NCI-H187 treated with DMSO at 0.1 percent for 48 hours (cell line): ENCODE data around the gene PRKAG2.

Experiments used
- DNase-seq: peaks from one replicate; lab custom pipeline; 2025; lab: John Stamatoyannopoulos, UW

The PRKAG2 gene

GRCh38 chr7:151678227-151678604, 198.7 kb downstream of the PRKAG2 start:
- no peak for DNase-seq

- peak; percentile 13 for DNase-seq
Measured at GRCh38 chr7:151677581-151678226, 199.2 kb downstream of the PRKAG2 start.

DNA sequence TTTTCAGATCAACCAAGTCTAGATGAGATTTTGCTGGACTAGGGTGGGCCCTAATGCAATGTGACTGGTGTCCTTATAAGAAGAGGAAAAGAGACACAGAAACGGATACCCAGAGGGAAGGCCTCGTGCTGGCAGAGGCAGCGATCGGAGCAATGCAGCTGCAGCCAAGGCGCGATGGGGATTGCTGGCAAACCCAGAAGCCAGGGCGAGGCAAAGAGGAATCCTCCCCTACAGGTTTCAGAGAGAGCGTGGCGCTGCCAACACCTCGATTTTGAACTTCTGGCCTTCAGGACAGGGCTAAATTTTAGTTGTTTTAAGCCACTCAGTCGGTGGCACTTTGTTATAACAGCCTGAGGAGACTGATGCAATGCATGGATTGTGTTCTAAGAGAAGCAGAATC, 200.2 kb downstream of the PRKAG2 start:
- DNase-seq = no peak

GRCh38 chr7:151675196-151675920, 201.6 kb downstream of the PRKAG2 start:
- DNase-seq = no peak

DNA sequence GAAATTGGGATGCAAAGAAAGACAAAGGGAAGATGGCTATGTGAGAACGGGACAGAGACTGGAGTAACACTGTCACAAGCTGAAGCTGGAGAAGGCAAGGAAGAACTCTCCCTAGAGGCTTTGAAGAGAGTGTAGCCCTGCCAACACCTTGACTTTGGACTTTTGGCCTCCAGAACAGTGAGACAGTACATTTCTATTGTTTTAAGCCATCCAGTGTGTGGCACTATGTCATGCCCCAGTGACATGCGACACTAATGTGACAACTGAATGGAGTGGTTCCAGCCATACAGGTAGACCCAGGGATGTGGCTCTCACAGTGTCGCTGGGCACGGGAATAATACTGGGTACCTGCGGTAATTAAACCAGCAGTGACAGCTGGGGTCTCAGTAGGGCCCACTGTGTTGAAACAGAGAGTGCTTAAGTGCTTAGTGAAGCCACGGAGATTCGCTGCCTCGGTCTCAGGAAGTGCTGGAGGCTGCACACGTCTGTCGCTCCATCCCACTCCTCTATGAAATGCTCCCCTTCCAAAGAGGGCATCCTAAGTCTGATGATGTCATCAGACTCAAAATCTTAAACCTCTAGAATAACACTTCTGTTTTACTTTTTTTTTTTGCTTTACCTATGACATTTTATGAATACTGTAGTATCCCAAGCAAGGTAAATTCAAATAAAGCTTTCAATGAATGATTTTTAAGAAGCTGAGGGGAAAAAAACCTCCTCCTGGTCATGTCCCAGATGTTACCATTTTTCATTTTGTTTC, 202.6 kb downstream of the PRKAG2 start:
- DNase-seq = no peak

GRCh38 chr7:151673216-151673615, 203.7 kb downstream of the PRKAG2 start:
- DNase-seq = no peak

- DNase-seq = no peak
Measured at GRCh38 chr7:151672716-151673115, 204.2 kb downstream of the PRKAG2 start.

DNA sequence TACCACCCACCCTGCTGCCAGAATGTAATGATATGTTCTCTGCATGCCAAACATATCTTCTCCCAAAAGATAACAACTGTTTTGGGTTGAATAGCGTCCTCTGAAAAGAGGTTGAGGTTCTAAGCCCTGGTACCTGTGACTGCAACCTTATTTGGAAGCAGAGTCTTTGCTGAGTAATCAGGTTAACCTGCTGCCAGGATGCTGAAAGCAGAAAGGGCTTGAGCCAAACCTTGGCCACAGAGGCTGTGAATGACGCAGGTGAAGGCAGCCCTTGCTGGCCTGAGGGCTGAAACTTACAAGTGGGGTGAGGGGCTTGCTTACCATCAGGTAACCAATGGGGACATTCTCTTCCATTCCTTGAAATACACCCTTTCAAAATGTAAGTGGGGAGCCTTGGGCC, 205.4 kb downstream of the PRKAG2 start:
- no peak for DNase-seq

GRCh38 chr7:151669762-151670161, 207.2 kb downstream of the PRKAG2 start:
- DNase-seq = no peak

DNA sequence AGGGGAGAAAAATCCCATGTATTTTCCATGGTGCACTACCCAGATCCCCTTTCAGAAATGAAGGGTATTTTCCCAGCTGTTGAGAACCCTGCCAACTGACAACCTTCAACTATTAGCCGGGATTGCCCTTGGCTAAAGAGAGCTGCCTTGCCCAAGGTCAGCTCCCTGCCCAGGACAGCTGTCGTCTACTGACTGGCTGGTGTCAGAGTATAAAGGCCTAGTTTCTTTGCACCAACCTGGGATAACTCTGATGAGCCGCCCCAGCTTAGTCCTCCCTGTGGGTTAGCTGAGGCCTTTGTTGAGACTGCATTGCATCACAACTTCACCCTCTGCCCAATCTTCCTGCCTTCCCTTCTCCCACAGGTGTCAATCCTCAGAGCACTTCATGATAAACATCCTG, 210.0 kb downstream of the PRKAG2 start:
- no peak for DNase-seq

- DNase-seq = no peak
Measured at GRCh38 chr7:151665368-151665767, 211.5 kb downstream of the PRKAG2 start.

- no peak for DNase-seq
Measured at GRCh38 chr7:151664268-151664667, 212.6 kb downstream of the PRKAG2 start.

GRCh38 chr7:151663382-151664100, 213.4 kb downstream of the PRKAG2 start:
- DNase-seq = no peak

- DNase-seq = no peak
Measured at GRCh38 chr7:151662251-151662826, 214.6 kb downstream of the PRKAG2 start.

DNA sequence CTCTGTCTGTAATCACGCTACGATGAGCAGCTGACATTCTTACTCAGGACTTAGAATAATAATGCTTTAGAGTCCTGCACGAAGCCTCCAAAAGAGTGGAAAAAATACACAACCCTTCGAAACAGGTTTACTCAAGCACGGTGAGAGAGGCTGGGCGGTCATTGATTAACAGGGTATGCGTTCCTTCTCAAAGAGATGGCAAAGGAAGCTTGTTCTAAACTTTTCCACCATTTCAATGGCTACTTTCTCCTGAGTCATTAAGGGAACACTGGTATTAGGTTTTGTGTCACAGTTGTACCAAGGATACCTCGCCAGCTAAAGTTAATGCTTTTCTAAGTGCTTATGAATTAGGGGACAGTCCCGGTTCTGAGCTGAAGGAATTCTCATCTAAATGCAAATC, 215.3 kb downstream of the PRKAG2 start:
- DNase-seq = no peak

- no peak for DNase-seq
Measured at GRCh38 chr7:151660141-151660540, 216.8 kb downstream of the PRKAG2 start.

DNA sequence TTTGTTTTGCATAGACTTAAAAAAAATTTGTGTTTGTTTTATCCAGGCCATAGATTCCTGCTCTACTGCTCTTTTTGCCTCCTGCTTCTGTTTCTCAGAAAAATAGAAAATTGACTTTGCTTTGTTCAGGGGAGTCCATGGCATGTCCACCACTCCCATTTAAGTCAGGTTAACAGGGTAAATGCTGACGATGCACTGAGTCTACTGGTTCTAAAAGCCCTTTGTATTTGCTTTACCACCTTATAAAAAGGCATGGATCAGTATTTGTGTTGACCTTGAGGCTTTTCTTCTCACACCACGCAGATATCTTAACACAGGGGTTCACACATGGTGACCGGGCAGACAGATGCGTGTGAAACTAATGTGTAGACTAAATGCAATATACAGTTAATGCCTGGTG, 217.7 kb downstream of the PRKAG2 start:
- DNase-seq = no peak

DNA sequence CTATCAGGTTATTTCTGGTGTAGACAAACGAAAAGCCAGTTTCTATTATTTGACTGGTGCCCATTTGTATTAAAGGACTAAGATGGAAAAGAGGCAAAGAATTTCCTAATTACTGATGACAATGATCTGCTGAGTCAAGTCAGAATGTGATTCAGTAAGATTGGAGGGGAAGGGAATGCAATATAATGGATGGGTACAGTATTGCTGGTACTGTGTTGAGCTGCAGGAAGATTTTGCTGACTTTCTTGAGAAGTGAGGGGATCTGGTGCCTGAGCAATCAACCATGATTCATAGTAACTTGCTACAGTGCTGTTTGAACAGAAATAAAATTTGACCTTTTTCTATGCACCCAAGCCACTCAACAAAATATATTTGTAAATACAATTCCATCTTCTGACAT, 218.1 kb downstream of the PRKAG2 start:
- no peak for DNase-seq

DNA sequence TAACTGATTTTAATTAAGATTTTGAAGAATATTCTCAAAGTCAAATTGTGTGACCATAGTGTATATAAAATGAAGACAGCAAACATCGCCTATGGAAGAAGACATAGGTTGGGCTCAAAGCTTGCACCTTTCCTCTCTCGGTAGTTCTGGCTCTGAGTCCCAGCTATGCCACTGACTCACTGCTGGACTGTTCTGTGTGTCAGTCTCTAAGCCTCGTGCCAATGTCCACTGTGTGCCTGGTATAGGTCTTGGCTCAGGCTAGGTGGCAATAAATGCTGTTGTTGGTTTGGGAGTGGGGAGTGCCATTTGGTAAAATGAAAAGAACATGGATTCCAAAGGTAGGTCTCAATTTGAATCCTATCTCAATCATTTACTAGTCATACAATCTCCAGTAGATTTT, 219.7 kb downstream of the PRKAG2 start:
- DNase-seq = no peak

- DNase-seq = no peak
Measured at GRCh38 chr7:151655555-151655954, 221.4 kb downstream of the PRKAG2 start.

DNA sequence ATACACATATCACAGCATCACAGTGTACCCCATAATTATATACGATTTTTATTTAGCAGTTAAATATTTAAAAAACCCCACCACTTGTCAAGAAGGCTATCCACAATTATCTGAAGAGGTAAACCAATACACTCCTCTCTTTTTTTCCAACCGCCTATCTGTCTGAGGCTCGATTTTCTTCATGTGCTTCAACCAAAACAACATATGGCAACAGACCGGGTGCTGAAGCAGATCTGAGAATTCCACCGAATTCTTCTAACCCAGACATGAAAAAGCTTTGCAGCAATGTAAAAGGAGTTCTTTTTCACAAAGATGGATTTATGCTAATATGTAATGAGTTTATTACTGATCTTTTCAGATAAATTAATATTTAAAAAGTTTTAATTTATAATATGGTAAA, 224.8 kb downstream of the PRKAG2 start:
- DNase-seq = peak; percentile 49

DNA sequence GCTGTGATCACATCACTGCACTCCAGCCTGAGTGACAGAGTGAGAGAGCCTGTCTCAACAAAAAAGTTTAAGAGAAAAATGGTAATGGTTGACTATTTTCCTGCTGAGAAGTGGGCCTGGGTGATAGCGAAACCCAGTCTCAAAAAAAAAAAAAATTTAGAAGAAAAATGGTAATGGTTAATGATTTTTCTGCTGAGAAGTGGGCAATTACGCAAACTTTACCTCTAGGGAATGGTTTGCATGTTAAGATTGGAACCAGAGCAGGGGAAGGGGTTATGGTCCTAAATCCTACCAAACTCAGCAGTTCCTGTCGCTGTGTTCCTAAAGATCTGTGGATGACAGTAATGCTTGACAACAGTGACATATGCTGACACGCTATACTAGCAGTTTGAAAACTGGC, 226.8 kb downstream of the PRKAG2 start:
- DNase-seq = no peak
